GM06990 (cell line): ENCODE measurements around the gene NDUFV2.

Experiments used
- DNase-seq: peaks from one replicate; pipeline ENCODE4 v3.0.0-alpha.2; 2011; ENCODE audit not compliant: insufficient read length; ENCODE audit errors: extremely low read depth
- H3K27me3 ChIP-seq: replicated peaks from 2 replicates; pipeline ENCODE4 v1.6.0; 2011; ENCODE audit warnings: low read length; ENCODE audit not compliant: control insufficient read depth, insufficient read depth
- H3K36me3 ChIP-seq: 2 replicates; pipeline ENCODE4 v1.5.1; 2011; ENCODE audit warnings: low read length; ENCODE audit not compliant: control insufficient read depth, insufficient read depth
- H3K4me3 ChIP-seq: replicated peaks from 2 replicates; pipeline ENCODE4 v1.5.1; 2011; ENCODE audit warnings: low read depth, mild to moderate bottlenecking, control low read depth, low read length
- CTCF ChIP-seq: IDR thresholded peaks from 2 replicates; pipeline ENCODE4 v1.5.1; 2011; ENCODE audit warnings: low read length, control low read depth, mild to moderate bottlenecking, inconsistent platforms; ENCODE audit not compliant: insufficient read depth, poor library complexity, severe bottlenecking

Gene NDUFV2

GRCh38 chr18:9181275-9181674 is 78.8 kb downstream of the NDUFV2 start:
- no peak for TF ChIP-seq CTCF
- H3K4me3 ChIP-seq: no peak overlapping the region
- H3K36me3 ChIP-seq: no peaks in the 10 kb centered on the region; the same call in none of the 2 replicates
- H3K27me3 ChIP-seq: no peaks in the 10 kb centered on the region
- no peak for DNase-seq

DNA sequence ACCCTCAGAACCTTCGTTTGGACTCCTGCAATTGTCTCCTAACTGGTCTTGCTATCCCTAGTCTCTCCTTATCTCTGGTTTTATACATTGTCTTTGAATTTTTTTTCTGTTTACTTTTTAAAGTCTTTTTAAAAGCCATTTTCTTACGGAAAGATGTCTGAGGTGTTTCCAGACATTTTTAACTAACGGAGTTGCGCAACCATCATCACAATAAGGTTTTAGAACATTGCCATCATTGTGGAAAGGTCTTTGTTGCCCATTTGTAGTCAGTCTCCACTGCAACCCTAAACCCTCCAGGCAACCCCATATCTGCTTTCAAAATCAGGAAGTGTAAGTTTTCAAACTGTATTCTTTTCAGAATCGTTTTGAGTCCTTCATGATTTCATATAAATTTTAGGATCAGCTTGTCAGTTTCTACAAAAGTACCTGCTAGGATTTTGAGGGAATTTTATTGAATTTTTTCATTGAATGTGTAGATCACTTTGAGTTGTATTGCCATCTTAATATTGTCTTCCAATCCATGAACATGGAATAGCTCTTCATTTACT is 80.4 kb downstream of the NDUFV2 start:
- H3K4me3 ChIP-seq: no peak overlapping the region
- no peak for DNase-seq
- peaks cover 2% of the 10 kb centered on the region for H3K36me3 ChIP-seq
- TF ChIP-seq CTCF: no peak
- H3K27me3 ChIP-seq: no peaks in the 10 kb centered on the region
